ENCODE results near the gene IL1RAP. TPM values are rescaled to one million over a fixed set of nuclear protein-coding genes. Genes with fewer than 3 reads are reported as not detected.

The IL1RAP gene
- total RNA-seq, 1 donor from 2014 or later, result 7.7 TPM

DNA sequence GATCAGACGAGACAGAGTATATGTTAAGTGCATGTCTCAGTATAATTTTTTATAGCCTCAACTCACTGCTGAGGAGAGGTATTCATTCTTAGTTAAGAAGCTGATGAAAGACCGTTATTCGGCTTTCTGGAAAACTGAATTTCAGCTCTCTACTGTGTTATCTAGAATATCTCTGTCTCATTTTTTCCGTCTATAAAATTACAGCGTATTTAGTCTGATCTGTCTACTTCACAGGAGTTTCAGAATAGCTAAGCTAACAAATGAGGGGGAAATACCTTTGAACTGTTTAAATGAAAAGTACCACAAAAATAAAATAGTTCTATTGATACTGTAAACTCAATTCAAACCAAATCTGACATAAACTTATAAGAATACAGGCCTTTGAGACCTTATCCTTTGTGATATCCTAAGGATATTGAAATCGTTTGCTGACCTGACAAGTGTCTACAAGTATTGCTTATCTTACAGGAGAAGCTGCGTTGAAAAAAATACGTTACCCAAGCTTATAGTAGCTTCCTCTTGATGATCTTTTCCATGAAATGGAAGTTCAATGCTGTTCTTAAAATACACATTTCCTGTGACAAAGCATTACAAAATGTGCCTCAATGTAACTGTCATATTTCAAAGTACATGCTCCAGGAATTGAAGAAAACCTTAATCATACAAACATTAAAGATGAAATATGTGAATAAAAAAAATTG is 104.6 kb downstream of the IL1RAP start:
- TF ChIP-seq, protein P1, sequence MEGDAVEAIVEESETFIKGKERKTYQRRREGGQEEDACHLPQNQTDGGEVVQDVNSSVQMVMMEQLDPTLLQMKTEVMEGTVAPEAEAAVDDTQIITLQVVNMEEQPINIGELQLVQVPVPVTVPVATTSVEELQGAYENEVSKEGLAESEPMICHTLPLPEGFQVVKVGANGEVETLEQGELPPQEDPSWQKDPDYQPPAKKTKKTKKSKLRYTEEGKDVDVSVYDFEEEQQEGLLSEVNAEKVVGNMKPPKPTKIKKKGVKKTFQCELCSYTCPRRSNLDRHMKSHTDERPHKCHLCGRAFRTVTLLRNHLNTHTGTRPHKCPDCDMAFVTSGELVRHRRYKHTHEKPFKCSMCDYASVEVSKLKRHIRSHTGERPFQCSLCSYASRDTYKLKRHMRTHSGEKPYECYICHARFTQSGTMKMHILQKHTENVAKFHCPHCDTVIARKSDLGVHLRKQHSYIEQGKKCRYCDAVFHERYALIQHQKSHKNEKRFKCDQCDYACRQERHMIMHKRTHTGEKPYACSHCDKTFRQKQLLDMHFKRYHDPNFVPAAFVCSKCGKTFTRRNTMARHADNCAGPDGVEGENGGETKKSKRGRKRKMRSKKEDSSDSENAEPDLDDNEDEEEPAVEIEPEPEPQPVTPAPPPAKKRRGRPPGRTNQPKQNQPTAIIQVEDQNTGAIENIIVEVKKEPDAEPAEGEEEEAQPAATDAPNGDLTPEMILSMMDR (conservative IDR thresholded peaks at IDR 0.05; ENCODE audit: low read depth, low read length), result no peak
- H3K4me3 ChIP-seq (ENCODE audit: low read depth, low read length), result no peak overlapping the region
- DNase-seq (ENCODE audit: low read depth), result no peak

DNA sequence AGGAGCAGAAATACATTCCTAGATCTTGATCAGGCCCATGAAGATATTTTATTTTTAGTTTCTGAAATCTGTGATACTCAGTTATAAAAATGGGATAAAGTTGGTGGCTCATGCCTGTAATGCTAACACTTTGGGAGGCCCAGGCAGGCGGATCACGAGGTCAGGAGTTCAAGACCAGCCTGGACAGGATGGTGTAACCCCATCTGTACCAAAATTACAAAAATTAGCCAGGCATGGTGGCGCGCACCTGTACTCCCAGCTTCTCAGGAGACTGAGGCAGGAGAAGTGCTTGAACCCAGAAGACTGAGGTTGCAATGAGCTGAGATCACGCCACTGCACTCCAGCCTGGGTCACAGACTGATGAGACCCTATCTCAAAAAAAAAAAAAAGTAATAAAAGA is 105.5 kb downstream of the IL1RAP start:
- TF ChIP-seq, protein P1 (conservative IDR thresholded peaks at IDR 0.05; ENCODE audit: low read depth, low read length), result no peak
- no peak for DNase-seq (ENCODE audit: low read depth)

DNA sequence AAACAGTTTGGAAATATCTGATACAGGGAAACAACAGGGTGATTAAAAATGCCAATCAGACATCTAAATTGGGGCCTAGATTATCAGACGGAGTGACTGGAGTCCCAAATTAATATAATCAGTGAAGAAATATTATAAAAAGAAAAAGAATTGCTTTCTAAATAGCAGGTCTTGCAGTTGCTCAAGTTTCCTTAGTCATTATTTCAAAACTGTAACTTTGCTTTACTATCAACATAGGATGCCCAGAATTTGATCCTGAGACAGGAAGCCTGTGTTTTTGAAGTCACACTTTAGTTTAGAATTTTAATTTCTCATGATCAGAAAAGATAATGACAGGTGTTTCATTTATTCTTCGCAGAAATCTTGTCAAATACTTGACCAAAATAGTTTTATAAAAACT is 105.9 kb downstream of the IL1RAP start:
- TF ChIP-seq, protein P1 (conservative IDR thresholded peaks at IDR 0.05; ENCODE audit: low read depth, low read length), result no peak
- H3K4me3 ChIP-seq (ENCODE audit: low read depth, low read length), result no peak overlapping the region
- DNase-seq (ENCODE audit: low read depth), result no peak

More for the DNA sequence above, 105.5 kb downstream of the IL1RAP start:
- H3K4me3 ChIP-seq (ENCODE audit: low read depth, low read length), result no peak overlapping the region

- no peak overlapping the region for H3K4me3 ChIP-seq (ENCODE audit: low read depth, low read length)
- DNase-seq (ENCODE audit: low read depth), result no peak
- TF ChIP-seq, protein P1 (conservative IDR thresholded peaks at IDR 0.05; ENCODE audit: low read depth, low read length), result no peak
Observed at GRCh38 chr3:190620886-190621608, 107.2 kb downstream of the IL1RAP start.

DNA sequence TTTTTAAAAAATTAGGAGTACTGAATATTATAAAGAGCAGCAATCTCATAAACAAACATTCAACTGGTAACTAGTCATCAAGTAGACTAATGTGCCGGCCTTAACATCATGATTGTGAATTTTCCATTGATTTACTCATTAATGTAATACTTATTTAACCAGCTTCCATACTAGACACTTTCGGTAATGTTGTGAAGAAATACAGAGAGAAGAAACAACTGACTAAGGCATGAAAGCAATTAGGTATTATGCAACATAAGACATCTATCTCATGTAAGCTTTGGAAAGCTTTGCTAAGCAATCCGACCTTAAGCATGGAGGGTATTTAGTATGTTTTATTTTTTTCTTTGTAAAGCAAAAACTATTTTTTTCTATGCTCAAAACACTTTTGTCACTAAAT is 108.0 kb downstream of the IL1RAP start:
- H3K4me3 ChIP-seq (ENCODE audit: low read depth, low read length), result no peak overlapping the region
- TF ChIP-seq, protein P1 (conservative IDR thresholded peaks at IDR 0.05; ENCODE audit: low read depth, low read length), result no peak
- no peak for DNase-seq (ENCODE audit: low read depth)

DNA sequence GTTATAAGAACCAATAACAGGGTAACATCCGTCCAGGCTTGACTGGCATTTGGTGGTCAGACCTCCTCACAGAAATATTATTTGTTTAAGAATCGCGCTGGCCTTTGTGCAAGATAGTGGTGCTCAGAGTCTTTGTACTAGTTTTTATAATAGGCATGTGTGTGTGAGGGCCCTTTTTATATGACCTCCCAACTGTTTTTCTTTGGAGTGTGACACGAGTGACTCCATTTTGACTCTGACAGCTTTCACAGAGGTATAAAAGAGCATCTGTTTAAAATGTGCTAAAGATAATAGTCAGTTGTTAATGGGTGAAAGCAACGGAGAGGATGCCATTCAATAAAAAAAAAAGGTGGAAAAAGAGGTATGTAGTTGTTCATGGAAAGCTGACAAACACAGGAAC is 110.4 kb downstream of the IL1RAP start:
- TF ChIP-seq, protein P1 (conservative IDR thresholded peaks at IDR 0.05; ENCODE audit: low read depth, low read length), result no peak
- no peak overlapping the region for H3K4me3 ChIP-seq (ENCODE audit: low read depth, low read length)
- DNase-seq (ENCODE audit: low read depth), result no peak

Measured in epithelial cell of proximal tubule (primary cell).